Measurements from ENCODE around the gene UNC5A. TPM values are rescaled to one million over a fixed set of nuclear protein-coding genes. Genes with fewer than 3 reads are reported as not detected.
A peak's percentile ranks its signal among the peaks of the same experiment; 100 is the strongest.

The UNC5A gene
- polyA plus RNA-seq, 1 of the 3 experiments (the other 2 are of a cell fraction), result 0.46 TPM

- no peaks in the 10 kb centered on the region for H3K9me3 ChIP-seq
- CTCF ChIA-PET, result interaction anchor here (0.9 to 6.2 kb wide), 3 partner anchors 20 to 122 kb away, joined by 3 to 30 read pairs (median 4); no protein-coding TSS in a partner anchor
- no peaks in the 10 kb centered on the region for H3K9me2 ChIP-seq
- H3K27ac ChIP-seq (ENCODE audit: low read depth in 2 of 2, low read length in 1 of 2), result peak overlapping the region in 1 of 2 experiments; percentile 87; a peak in 2 of 4 replicates
- 88% methylated on average over 10 of the region's 16 CpGs for WGBS (ENCODE audit: low lambda C conversion rate)
- H3K79me2 ChIP-seq (ENCODE audit: insufficient read depth), result no peaks in the 10 kb centered on the region
- no peak overlapping the region for H3K4me2 ChIP-seq
- peaks cover 4% of the 10 kb centered on the region for H3F3A ChIP-seq (replicated peaks; ENCODE audit: insufficient read depth)
- H3K36me3 ChIP-seq (replicated peaks in 1 of 2; ENCODE audit: control insufficient read depth in 1 of 2, insufficient read depth in 2 of 2, low read length in 1 of 2), result no peaks in the 10 kb centered on the region
- no peak overlapping the region for H3K9ac ChIP-seq
- H2AFZ ChIP-seq (ENCODE audit: low read depth), result no peak overlapping the region
- no peaks in the 10 kb centered on the region for H4K20me1 ChIP-seq (ENCODE audit: insufficient read depth)
- no peak for TF ChIP-seq EP300 (IDR thresholded peaks at IDR 0.05; ENCODE audit: borderline replicate concordance in 1 of 2, low read depth in 1 of 2, low read length in 1 of 2)
- TF ChIP-seq TEAD4 (IDR thresholded peaks at IDR 0.05; ENCODE audit: borderline replicate concordance, insufficient read depth), result no peak
- TF ChIP-seq ZBTB33 (IDR thresholded peaks at IDR 0.05; ENCODE audit: borderline replicate concordance, low read depth), result peak; percentile 91
- TF ChIP-seq, protein P1, sequence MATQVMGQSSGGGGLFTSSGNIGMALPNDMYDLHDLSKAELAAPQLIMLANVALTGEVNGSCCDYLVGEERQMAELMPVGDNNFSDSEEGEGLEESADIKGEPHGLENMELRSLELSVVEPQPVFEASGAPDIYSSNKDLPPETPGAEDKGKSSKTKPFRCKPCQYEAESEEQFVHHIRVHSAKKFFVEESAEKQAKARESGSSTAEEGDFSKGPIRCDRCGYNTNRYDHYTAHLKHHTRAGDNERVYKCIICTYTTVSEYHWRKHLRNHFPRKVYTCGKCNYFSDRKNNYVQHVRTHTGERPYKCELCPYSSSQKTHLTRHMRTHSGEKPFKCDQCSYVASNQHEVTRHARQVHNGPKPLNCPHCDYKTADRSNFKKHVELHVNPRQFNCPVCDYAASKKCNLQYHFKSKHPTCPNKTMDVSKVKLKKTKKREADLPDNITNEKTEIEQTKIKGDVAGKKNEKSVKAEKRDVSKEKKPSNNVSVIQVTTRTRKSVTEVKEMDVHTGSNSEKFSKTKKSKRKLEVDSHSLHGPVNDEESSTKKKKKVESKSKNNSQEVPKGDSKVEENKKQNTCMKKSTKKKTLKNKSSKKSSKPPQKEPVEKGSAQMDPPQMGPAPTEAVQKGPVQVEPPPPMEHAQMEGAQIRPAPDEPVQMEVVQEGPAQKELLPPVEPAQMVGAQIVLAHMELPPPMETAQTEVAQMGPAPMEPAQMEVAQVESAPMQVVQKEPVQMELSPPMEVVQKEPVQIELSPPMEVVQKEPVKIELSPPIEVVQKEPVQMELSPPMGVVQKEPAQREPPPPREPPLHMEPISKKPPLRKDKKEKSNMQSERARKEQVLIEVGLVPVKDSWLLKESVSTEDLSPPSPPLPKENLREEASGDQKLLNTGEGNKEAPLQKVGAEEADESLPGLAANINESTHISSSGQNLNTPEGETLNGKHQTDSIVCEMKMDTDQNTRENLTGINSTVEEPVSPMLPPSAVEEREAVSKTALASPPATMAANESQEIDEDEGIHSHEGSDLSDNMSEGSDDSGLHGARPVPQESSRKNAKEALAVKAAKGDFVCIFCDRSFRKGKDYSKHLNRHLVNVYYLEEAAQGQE (IDR thresholded peaks at IDR 0.05; ENCODE audit: low read depth, low read length), result peak; percentile 100
- peak; percentile 50; the same call in 1 of the 2 replicates for TF ChIP-seq SIN3A (IDR thresholded peaks at IDR 0.05; ENCODE audit: borderline replicate concordance, low read depth, low read length)
- peak; percentile 17; the same call in 1 of the 2 replicates for TF ChIP-seq NFIC (IDR thresholded peaks at IDR 0.05; ENCODE audit: borderline replicate concordance)
- TF ChIP-seq EZH2phosphoT487 (IDR thresholded peaks at IDR 0.05; ENCODE audit: borderline replicate concordance, low read depth), result no peak
- no peak for TF ChIP-seq RXRA (IDR thresholded peaks at IDR 0.05; ENCODE audit: borderline replicate concordance, low read depth)
- TF ChIP-seq MXI1 (IDR thresholded peaks at IDR 0.05; ENCODE audit: low read depth, low read length), result 0 out of 2 replicates have a peak, but pooled peaks have one; percentile 42
- TF ChIP-seq RCOR1 (IDR thresholded peaks at IDR 0.05; ENCODE audit: low read length), result peak; percentile 32; the same call in 1 of the 2 replicates
- H3K4me3 ChIP-seq (ENCODE audit: low read depth in 2 of 2, low read length in 1 of 2), result no peak overlapping the region
- peaks cover 0 to 77% of the 10 kb centered on the region in 2 experiments; a peak in 2 of 4 replicates for H3K4me1 ChIP-seq (ENCODE audit: control insufficient read depth in 1 of 2, insufficient read depth in 2 of 2, low read depth in 1 of 2, low read length in 1 of 2)
- no peak for DNase-seq
- POLR2A ChIA-PET, result interaction anchor here (1.4 kb wide), 1 partner anchor 35 kb away, joined by 4 read pairs; no protein-coding TSS in a partner anchor
- H3K27me3 ChIP-seq (ENCODE audit: insufficient read depth), result peaks cover 4% of the 10 kb centered on the region; the same call in 1 of the 2 replicates
Measured at GRCh38 chr5:176837707-176838115, 27.4 kb downstream of the UNC5A start.
